ENCODE measurements around the gene ATXN1.
"Not testable (repeated sequence)": the region's sequence is repeated elsewhere in the genome, so short reads cannot be mapped to it uniquely, and the experiment has no call there.

Gene ATXN1

GRCh38 chr6:16760516-16761470 is at the start of gene ATXN1:
ATXN1 (minus strand) TSS chr6:16761460.
- peak; percentile 49 for DNase-seq

DNA sequence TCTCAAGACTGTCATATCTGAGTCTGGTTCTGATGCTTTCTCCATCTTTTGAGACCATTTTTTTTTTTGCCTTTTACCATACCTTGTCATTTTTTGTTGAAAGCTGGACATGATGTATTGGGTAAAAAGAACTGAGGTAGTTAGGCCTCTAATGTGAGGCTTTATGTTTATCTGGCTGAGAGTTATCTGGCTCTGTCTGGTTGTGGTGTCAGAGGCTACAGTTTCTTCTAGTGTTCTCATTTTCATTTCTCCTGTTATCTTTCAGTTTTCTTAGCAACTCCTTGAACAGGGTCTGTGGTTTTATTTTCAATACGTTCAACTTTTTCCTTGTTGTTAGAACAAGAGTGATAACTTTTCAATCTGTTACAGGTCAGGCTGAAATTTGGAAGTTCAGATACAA is 49.2 kb upstream of the ATXN1 start:
- DNase-seq, result no peak

GRCh38 chr6:16809753-16810358 is 48.6 kb upstream of the ATXN1 start:
- DNase-seq, result no peak

DNA sequence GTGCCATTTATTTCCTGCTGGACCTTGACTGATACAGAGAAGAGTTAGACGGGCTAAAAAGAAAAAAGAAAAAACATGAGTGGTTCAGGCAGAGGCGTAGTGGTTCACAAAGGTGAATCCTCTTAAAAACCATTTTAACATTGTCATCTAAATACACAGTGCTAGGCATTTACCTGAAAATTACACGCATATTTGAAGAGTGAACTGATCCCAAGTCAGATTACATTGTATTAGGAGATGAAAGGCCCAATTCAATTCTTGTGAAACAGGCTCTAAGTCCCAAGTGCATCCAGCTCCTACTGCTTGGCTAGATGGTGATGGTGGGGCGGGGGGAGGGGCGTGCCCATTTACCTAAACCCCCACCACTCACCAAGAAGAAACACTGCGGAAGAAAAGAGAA is 46.7 kb upstream of the ATXN1 start:
- DNase-seq, result no peak

- no peak for DNase-seq
Measured at GRCh38 chr6:16806363-16806762, 45.1 kb upstream of the ATXN1 start.

DNA sequence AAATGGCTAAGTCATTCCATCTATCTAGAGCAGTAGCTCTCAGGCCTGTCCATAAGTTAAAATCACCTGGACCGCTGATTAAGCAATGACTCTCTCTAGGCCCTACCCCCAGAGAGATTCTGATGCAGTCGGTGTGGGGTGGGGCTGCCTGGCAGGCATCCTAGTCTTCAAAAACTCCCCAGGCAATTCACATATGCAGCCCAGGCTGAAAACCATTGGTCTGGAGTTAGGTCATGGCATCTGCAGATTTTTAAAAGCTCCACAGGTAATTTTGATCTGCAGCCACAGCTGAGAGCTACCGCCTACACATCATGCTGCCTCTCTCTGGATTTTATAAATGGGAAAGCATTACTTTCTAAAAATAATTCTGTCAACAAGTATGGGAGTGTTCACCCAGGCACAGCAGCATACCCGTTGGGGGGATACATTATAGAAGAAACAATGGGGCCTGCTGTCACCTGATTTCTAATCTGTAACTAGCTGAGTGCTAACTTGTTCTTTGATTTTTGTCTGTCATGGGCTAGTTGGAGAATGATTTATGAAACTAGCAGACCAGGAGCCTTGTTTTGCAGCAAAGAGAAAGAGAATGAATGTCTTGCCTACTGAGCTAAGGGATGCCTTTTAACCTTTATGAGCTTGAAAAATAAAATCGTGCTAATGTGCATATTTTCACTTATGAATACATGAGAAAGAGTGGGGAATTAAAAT is 44.1 kb upstream of the ATXN1 start:
- DNase-seq, result no peak

DNA sequence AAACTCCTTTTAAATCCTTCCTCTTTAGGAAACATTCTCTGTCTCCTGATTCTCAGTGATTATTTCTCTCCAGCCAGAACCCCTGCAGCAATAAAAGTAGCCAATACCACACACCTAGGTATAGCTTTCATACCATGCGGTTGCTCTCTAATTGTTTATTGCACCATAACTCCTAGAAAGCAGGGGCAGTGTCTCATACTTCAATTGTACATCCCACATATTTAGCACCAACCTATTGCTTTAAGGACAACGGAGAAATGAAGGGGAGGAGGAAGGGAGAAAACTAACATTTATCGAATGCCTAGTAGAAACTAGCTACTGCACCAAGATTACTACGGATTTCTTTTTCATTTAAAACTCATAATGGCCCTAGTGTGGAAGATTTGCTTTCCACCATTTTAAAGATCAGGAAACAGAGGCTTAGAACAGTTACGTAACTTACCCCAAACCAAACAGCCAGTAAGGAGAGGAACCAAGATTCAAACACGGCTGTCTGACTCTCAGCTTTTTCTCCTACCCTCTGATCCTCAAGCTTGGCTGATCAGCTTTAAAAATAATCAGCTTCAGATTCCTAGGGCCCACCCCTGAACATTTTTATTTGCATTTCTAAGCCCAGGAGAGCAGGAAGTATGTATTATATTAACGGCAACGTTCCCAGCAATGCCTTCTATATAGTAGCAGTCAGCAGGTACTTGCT is 43.4 kb upstream of the ATXN1 start:
- DNase-seq, result no peak

DNA sequence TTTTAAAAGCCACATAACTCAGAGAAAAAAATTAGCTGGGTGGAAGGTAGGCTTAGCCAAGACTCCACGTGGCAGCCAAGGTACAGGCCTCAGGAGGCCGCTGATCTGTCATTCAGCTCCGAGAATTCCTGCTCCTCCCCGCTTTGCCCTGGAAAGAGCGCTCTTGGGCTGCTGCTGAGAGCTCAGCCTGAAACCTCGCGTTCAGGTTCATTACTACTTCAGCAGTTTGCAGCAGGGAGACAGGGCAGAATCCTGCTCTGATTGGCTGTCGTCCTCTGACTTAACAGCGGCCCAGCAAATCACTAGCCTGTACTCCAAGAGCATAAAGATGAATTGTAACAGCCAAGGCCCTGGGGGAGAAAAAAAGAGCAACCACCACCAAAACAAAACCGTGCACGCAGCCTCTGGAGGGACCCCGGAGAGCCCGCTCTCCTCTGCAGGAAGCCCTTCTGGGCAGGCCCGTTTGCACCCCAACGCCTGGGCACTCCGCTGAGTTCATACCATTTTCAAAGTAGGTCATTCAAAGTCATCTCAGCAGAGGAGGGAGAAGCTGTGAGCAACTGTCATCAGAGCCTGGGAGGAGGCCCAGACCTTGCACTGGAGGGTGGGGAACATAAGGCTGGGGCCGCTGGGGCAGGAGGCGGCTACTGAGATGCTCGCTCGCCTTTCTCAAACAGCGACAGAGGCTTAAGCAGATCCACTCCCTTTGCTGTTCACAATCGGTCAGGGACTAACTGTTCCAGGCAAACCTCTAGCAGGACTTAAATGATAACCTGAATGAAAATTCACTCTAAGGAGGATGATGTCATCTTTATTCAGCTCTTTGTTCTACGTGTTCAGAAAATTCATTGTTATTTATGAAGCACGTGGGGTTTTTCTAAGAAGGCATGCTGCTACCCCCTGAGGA is 42.3 kb upstream of the ATXN1 start:
- no peak for DNase-seq

GRCh38 chr6:16802071-16802470 is 40.8 kb upstream of the ATXN1 start:
- DNase-seq, result no peak

DNA sequence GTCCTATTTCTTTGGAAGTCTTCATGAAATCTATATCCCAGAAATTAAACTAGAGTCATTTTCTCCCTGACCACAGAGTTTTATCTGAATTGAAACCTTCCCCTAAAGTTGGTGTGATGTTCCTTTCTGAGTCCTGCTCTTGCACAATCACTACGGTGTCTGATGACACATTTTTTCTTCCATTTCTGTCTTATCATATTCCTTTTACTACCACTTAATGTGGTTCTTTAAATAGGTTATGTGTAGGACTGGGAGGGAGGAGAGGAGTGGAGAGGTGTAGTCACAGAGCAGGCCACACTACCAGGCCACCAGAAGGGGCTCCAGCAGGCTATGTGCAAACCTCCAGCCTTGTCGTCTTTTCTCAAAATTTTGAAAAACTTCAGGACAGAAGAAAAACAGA is 39.7 kb upstream of the ATXN1 start:
- DNase-seq, result peak; percentile 51

DNA sequence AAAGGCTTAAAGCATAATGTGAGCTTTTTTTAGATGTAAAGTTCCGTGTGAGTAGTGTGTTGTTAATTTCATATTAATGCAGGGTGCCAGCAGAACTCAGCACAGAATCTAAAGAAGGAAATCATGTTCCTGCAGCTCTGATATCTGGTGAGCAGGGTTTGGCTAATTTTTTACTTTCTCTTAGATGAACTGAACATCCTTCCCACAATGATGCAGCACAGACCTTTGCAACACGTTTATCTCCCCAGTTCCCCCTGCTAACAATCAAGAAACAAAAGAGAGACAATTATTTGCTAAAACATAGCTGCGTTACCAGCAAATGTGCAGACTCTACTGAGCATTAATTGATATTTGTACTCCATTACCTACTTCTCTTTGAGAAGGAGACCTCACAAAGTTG is 39.1 kb upstream of the ATXN1 start:
- DNase-seq, result no peak

DNA sequence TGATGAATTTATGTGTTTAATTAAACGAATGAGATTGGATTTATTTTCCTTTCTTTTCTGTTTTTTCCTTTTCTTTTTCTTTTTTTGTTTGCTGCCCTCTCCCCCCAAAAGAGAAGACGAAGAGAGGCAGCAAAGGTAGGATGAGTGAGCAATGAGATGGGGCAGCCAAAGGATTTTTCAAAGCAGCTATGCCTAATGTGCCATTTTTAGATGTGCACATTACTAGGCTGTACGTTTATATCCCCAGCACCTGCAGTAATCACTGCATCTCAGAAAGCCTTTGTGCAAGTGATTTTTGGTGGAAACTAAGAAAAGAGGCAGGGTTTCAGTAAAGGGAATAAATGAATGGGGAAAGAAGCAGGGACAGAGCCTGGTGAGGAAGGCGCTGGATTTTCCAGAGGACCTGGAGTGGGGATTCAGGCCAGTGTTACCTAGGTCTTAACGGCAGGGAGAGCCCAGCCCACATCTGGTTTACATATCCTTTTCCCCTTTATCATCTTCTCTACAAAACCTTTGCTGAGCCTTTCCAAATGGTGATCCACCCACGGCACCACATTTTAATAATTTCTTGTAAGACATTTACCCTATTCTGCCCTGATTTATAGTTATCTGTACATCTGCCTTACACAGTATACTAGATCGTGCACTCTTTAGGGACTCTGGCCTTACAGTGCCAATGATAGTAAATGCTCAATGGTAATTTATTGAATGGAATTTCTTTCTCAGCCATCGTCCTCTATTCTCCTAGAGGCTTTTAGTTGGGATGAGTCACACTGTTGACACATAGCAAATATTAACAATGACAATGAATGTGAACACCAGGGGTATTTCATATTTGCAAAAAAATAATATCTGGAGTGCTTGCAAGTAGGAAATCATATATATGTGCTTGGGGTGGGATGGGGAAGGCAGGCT is 38.3 kb upstream of the ATXN1 start:
- no peak for DNase-seq

DNA sequence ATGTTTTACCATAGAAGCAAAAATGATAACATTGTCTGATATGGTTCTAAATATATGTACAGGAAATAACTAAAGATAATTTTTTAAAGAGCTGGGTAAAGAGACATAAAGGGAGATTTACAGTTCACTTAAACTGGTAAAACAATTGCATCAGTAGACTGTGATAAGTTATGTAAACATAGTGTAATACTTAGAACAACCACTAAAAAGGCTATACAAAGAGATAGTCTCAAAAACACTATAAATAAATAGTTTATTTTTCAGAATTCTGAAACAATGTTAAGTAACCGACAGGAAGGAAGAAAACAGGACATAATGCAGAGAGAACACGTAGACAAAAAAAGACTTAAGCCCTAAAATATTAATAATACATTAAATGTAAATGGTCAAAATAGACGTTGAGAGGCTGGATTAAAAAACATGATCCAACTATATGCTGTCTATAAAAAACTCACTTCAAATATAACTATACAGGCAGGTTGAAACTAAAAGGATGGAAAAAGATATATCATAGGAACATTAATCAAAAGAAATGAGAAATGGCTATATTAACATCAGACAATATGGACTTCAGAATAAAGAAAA is 32.7 kb upstream of the ATXN1 start:
- DNase-seq, result no peak

DNA sequence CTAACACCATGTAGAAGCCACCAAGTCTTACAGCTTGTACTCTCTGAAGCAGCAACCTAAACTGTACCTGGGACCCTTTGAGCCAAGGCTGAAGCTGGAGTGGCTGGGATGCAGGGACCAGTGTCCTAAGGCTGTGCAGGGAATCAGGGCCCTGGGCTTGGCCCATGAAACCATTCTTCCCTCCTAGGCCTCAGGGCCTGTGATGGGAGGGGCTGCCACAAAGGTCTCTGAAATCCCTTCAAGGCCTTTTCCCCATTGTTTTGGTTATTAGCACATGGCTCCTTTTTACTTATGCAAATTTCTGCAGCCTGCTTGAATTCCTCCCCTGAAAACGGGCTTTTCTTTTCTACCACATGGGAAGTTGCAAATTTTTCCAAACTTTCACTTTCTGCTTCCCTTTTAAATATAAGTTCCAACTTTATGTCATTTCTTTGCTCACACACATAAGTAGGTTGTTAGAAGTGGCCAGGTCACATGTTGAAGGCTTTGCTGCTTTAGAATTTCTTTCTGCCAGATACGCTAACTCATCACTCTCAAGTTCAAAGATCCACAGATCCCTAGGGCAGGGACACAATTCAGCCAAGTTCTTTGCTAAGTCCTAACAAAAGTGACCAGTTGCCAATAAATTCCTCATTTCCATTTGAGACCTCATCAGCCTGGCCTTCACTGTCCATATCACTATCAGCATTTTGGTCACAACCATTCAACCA is 28.2 kb upstream of the ATXN1 start:
- DNase-seq, result peak; percentile 53

GRCh38 chr6:16787128-16787682 is 25.9 kb upstream of the ATXN1 start:
- DNase-seq, result no peak

DNA sequence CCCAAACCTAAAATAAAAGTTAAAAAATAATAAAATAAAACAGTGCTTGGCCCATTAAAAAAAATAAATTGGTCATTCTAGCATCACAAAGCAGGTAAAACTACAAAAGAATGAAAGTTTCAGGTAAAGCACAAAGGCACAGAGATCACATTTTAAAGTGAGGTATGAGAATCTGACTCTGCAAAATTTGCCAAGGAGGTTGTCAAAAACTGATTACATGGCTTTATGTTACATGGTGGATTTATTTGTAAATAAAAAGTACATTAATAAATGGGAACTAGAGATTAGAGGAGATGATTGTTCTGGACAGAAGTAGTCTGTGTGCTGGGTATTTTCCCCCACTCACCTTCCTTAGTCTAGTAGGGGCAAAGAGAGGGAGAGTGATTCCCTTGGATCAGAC is 24.2 kb upstream of the ATXN1 start:
- DNase-seq, result no peak

DNA sequence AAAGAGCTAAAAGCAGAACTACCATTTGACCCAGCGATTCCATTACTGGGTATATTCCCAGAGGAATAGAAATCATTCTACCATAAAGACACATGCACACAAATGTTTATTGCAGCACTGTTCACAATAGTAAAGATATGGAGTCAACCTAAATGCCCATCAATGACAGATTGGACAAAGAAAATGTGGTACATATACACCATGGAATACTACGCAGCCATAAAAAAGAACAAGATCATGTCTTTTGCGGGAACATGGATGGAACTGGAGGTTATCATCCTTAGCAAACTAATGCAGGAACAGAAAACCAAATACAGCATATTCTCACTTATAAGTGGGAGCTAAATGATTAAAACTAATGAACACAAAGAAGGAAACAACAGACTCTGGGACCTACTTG is 23.7 kb upstream of the ATXN1 start:
- not testable (repeated sequence) for DNase-seq

DNA sequence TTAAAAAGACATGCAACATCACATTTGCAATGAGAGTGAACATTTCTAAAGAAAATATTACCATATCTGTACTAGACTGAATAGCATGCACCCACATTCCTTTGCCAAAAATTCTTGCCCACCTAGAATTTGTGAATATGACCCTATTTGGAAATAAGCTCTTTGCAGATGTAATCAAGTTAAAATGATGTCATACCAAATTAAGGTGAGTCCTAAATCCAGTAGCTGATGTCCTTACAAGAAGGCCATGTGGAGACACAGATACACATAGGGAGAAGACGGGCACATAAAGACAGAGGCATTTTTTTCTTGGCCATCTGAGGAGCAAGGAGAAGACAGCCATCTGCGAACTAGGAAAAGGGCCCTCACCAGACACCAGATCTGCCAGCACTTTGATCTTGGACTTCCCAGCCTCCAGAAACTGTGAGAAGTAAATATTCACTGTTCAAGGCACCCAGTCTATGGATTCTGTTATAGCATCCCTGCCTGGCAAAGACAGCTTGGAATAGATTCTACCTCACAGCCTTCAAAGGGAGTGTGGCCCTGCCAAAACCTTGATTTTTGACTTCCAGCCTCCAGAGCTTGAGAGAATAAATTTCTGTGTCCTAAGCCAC is 22.8 kb upstream of the ATXN1 start:
- no peak for DNase-seq

- DNase-seq, result no peak
Measured at GRCh38 chr6:16783509-16783908, 22.2 kb upstream of the ATXN1 start.

Measured in suppressor macrophage treated with lipopolysaccharide for 4 hours (primary cell).